IMR-90 (cell line): ENCODE results near the gene TYRO3. TPM values are rescaled to one million over a fixed set of nuclear protein-coding genes. Genes with fewer than 3 reads are reported as not detected.

Source experiments
- ATAC-seq: fragments of 200-7000 bp; cut with Tn5 transposase; 2 replicates; pipeline ENCODE4 v1.9.1; 2020; ENCODE audit warnings: low read depth, mild to moderate bottlenecking, moderate library complexity
- BruUV-seq: library from RNA; stranded (reverse); fragments of 400-500 nt; replicated peaks from 2 replicates; lab custom pipeline; 2021; lab: Mats Ljungman, UMichigan
- CTCF ChIA-PET: fragments of 300-600 bp; formaldehyde crosslinking; extraction: SDS; loops from one replicate; lab custom pipeline; 2021; ENCODE audit warnings: antibody characterized with exemption; lab: Yijun Ruan, JAX
- POLR2A ChIA-PET: fragments of 300-600 bp; sonication (Branson Sonifier 250); formaldehyde crosslinking; loops from one replicate; lab custom pipeline; 2022; ENCODE audit warnings: antibody characterized with exemption; ENCODE audit not compliant: unreplicated experiment; lab: Charles Lee
- DNase-seq: peaks from one replicate; pipeline ENCODE4 v3.0.0; 2013
- H2AFZ ChIP-seq: replicated peaks from 2 replicates; pipeline ENCODE3; 2013; ENCODE audit warnings: low read length, mild to moderate bottlenecking; ENCODE audit not compliant: poor library complexity
- H2AK5ac ChIP-seq: 2 replicates; pipeline ENCODE4 v1.6.1; 2013; ENCODE audit warnings: low read depth, low read length, inconsistent platforms
- H2AK9ac ChIP-seq: replicated peaks from 2 replicates; pipeline ENCODE3; 2013; ENCODE audit warnings: mild to moderate bottlenecking, low read depth, low read length, moderate library complexity; ENCODE audit not compliant: poor library complexity
- H2BK120ac ChIP-seq: 2 replicates; pipeline ENCODE4 v1.6.1; 2013; ENCODE audit warnings: low read depth, low read length, inconsistent platforms
- H2BK15ac ChIP-seq: 3 replicates; pipeline ENCODE4 v1.6.1; 2013; ENCODE audit warnings: low read depth, low read length, inconsistent platforms
- H2BK20ac ChIP-seq: 2 replicates; pipeline ENCODE4 v1.6.1; 2013; ENCODE audit warnings: low read depth, mild to moderate bottlenecking, inconsistent platforms, low read length, moderate library complexity
- H2BK5ac ChIP-seq: 2 replicates; pipeline ENCODE4 v1.6.1; 2013; ENCODE audit warnings: mild to moderate bottlenecking, low read depth, low read length, inconsistent platforms; ENCODE audit not compliant: poor library complexity, severe bottlenecking
- H3K14ac ChIP-seq: replicated peaks from 2 replicates; pipeline ENCODE4 v1.6.1; 2013; ENCODE audit warnings: low read depth, low read length, inconsistent platforms
- H3K18ac ChIP-seq: 2 replicates; pipeline ENCODE4 v1.6.1; 2013; ENCODE audit warnings: low read depth, low read length, control low read depth
- H3K23ac ChIP-seq: 2 replicates; pipeline ENCODE4 v1.6.1; 2013; ENCODE audit warnings: low read depth, low read length, inconsistent platforms
- H3K27ac ChIP-seq: 2 replicates; pipeline ENCODE4 v1.5.1; 2013; ENCODE audit warnings: mild to moderate bottlenecking, control low read depth, low read length; ENCODE audit not compliant: insufficient read depth
- H3K27me3 ChIP-seq: 2 replicates; pipeline ENCODE4 v1.6.1; 2013; ENCODE audit warnings: low read length; ENCODE audit not compliant: control insufficient read depth, insufficient read depth
- H3K36me3 ChIP-seq: 2 replicates; pipeline ENCODE4 v1.6.1; 2013; ENCODE audit warnings: low read length, mixed read lengths; ENCODE audit not compliant: control insufficient read depth, insufficient read depth
- H3K4ac ChIP-seq: 2 replicates; pipeline ENCODE4 v1.6.1; 2013; ENCODE audit warnings: low read depth, low read length, inconsistent platforms
- H3K4me1 ChIP-seq: 2 replicates; pipeline ENCODE4 v1.6.1; 2013; ENCODE audit warnings: low read length, mixed read lengths; ENCODE audit not compliant: control insufficient read depth, insufficient read depth
- H3K4me2 ChIP-seq: 2 replicates; pipeline ENCODE4 v1.6.1; 2013; ENCODE audit warnings: low read depth, mild to moderate bottlenecking, control low read depth, low read length, moderate library complexity
- H3K4me3 ChIP-seq: 2 replicates; pipeline ENCODE4 v1.5.1; 2013; ENCODE audit warnings: low read depth, mild to moderate bottlenecking, control low read depth, low read length, moderate library complexity; ENCODE audit not compliant: insufficient read depth
- H3K56ac ChIP-seq: 2 replicates; pipeline ENCODE4 v1.6.1; 2013; ENCODE audit warnings: low read length, inconsistent platforms; ENCODE audit not compliant: insufficient read depth; ENCODE audit errors: extremely low read depth
- H3K79me1 ChIP-seq, 2 experiments: 2 replicates each; pipeline ENCODE4 v1.6.1; 2013; ENCODE audit warnings: low read length in 2 of 2, inconsistent platforms in 1 of 2, low read depth in 1 of 2
- H3K9ac ChIP-seq: 2 replicates; pipeline ENCODE4 v1.6.1; 2013; ENCODE audit warnings: low read depth, low read length, control low read depth
- H3K9me1 ChIP-seq: 2 replicates; pipeline ENCODE4 v1.6.1; 2013; ENCODE audit warnings: low read length, inconsistent platforms; ENCODE audit not compliant: insufficient read depth
- H3K9me3 ChIP-seq: 2 replicates; pipeline ENCODE4 v1.6.1; 2013; ENCODE audit warnings: low read length; ENCODE audit not compliant: control insufficient read depth, insufficient read depth
- H4K20me1 ChIP-seq: 2 replicates; pipeline ENCODE4 v1.6.1; 2013; ENCODE audit warnings: low read length, inconsistent platforms; ENCODE audit not compliant: insufficient read depth
- H4K5ac ChIP-seq: 2 replicates; pipeline ENCODE4 v1.6.1; 2013; ENCODE audit warnings: mild to moderate bottlenecking, low read depth, low read length, control low read depth
- H4K8ac ChIP-seq, 2 experiments: 2 replicates each; pipeline ENCODE4 v1.6.1; 2013; ENCODE audit warnings: low read depth in 2 of 2, low read length in 2 of 2, control low read depth in 1 of 2, inconsistent platforms in 1 of 2
- H4K91ac ChIP-seq: 2 replicates; pipeline ENCODE4 v1.6.1; 2013; ENCODE audit warnings: low read depth, low read length, inconsistent platforms; ENCODE audit not compliant: insufficient read depth
- BHLHE40 ChIP-seq: fragments of 150-350 bp; IDR thresholded peaks from 2 replicates; pipeline ENCODE4 v1.6.1; 2016; ENCODE audit warnings: mild to moderate bottlenecking, low read depth, low read length
- CEBPB ChIP-seq: IDR thresholded peaks from 2 replicates; pipeline ENCODE4 v1.6.1; 2012; ENCODE audit warnings: low read depth, low read length, improper control_type of control experiment
- CHD1 ChIP-seq: IDR thresholded peaks from 2 replicates; pipeline ENCODE4 v1.6.1; 2012; ENCODE audit warnings: low read depth, low read length, improper control_type of control experiment
- FOS ChIP-seq: fragments of 150-350 bp; IDR thresholded peaks from 2 replicates; pipeline ENCODE4 v1.6.1; 2016; ENCODE audit warnings: low read depth, low read length
- MAFK ChIP-seq: IDR thresholded peaks from 2 replicates; pipeline ENCODE4 v1.6.1; 2012; ENCODE audit warnings: low read depth, low read length, improper control_type of control experiment
- MAZ ChIP-seq: IDR thresholded peaks from 2 replicates; pipeline ENCODE4 v1.6.1; 2012; ENCODE audit warnings: low read depth, mild to moderate bottlenecking, low read length, improper control_type of control experiment, moderate library complexity, borderline replicate concordance
- MXI1 ChIP-seq: IDR thresholded peaks from 2 replicates; pipeline ENCODE4 v1.6.1; 2012; ENCODE audit warnings: low read depth, mild to moderate bottlenecking, low read length, moderate library complexity, borderline replicate concordance
- NFE2L2 ChIP-seq: fragments of 150-350 bp; IDR thresholded peaks from 2 replicates; pipeline ENCODE4 v1.6.1; 2016; ENCODE audit warnings: low read depth, mild to moderate bottlenecking, low read length
- POLR2A ChIP-seq: IDR thresholded peaks from 2 replicates; pipeline ENCODE4 v1.6.1; 2012; ENCODE audit warnings: mild to moderate bottlenecking, low read depth, low read length
- RAD21 ChIP-seq: IDR thresholded peaks from 2 replicates; pipeline ENCODE4 v1.6.1; 2012; ENCODE audit warnings: low read length, improper control_type of control experiment
- RCOR1 ChIP-seq: IDR thresholded peaks from 2 replicates; pipeline ENCODE4 v1.6.1; 2012; ENCODE audit warnings: mild to moderate bottlenecking, low read length, improper control_type of control experiment; ENCODE audit not compliant: insufficient replicate concordance
- RFX5 ChIP-seq: IDR thresholded peaks from 2 replicates; pipeline ENCODE4 v1.8.0; 2012; ENCODE audit warnings: low read depth, mild to moderate bottlenecking, low read length, moderate library complexity
- SMC3 ChIP-seq: fragments of 150-350 bp; IDR thresholded peaks from 2 replicates; pipeline ENCODE4 v1.6.1; 2016; ENCODE audit warnings: low read depth, mild to moderate bottlenecking, antibody characterized with exemption, low read length, moderate library complexity
- WGBS, 2 experiments: methylation state at CpG; one replicate each; pipeline versions ENCODE4 v1.1.5 to v1.1.7; 2013; ENCODE audit warnings: missing lambda C conversion rate in 2 of 2; ENCODE audit not compliant: insufficient read length in 1 of 2; ENCODE audit errors: extremely low coverage in 2 of 2; 5-methylcytosine and 5-hydroxymethylcytosine counted together
- dilution Hi-C: fragments of 300-500 bp; cut with HindIII; formaldehyde crosslinking; loops from one replicate; pipeline ENCODE4 v1.14.3; 2018; ENCODE audit warnings: low sequenced_read_pairs; ENCODE audit not compliant: unreplicated experiment
- in situ Hi-C: fragments of 300-500 bp; cut with MboI; formaldehyde crosslinking; loops from 3 replicates; pipeline ENCODE4 v1.14.3; 2019; ENCODE audit warnings: low sequenced_read_pairs, inconsistent platforms, mixed read lengths
- intact Hi-C: fragments of 100-400 bp; cut with micrococcal nuclease; formaldehyde crosslinking; loops from 2 replicates; pipeline ENCODE4 v1.10.0; 2022
- polyA plus RNA-seq, 3 experiments: library from polyadenylated mRNA; depleted of rRNA; stranded (reverse); fragments of >200 nt; gene quantifications; 2 replicates each; pipeline ENCODE4 v1.2.3, GENCODE V29; 2012; ENCODE audit warnings: low replicate concordance in 1 of 3
- total RNA-seq: library from RNA; depleted of rRNA; stranded (reverse); fragments of >200 nt; gene quantifications from 2 replicates; pipeline ENCODE4 v1.2.3, GENCODE V29; 2012
- TF ChIP-seq, protein P1 (sequence below): fragments of 150-350 bp; IDR thresholded peaks from 2 replicates; pipeline ENCODE4 v1.6.1; 2016; ENCODE audit warnings: low read depth, mild to moderate bottlenecking, low read length, moderate library complexity, borderline replicate concordance
- TF ChIP-seq, protein P2 (sequence below): fragments of 150-350 bp; IDR thresholded peaks from 2 replicates; pipeline ENCODE4 v1.6.1; 2017; ENCODE audit warnings: mild to moderate bottlenecking, antibody characterized with exemption, low read length, low read depth
- TF ChIP-seq, protein P3 (sequence below): conservative IDR thresholded peaks from 2 replicates; pipeline ENCODE4 v1.5.1; 2012; ENCODE audit warnings: mild to moderate bottlenecking, low read depth, low read length, improper control_type of control experiment

TYRO3 gene
- total and polyA plus RNA-seq, 2 of the 4 experiments (the other 2 are of a cell fraction), result 11.5 to 18.4 TPM

DNA sequence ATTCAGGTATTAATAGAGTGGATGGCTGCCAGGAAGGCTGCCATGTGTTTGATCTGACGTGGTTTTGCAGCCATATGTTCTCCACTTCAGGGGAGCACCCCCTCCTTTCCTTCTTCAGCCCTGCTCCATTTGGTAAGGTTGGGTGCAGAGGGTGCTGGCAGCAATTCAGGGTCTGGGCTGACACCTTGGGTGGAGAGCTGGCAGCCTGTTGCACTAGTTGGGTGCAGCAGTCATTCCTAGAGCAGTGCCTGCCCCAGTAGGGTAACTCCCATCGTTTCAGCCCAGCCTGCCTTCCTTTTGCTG, 1.5 kb downstream of the TYRO3 start:
- H4K8ac ChIP-seq, result no peak overlapping the region
- H4K91ac ChIP-seq, result no peak overlapping the region
- H3K9me1 ChIP-seq, result peaks cover 16% of the 10 kb centered on the region; the same call in 1 of the 2 replicates
- H4K5ac ChIP-seq, result no peak overlapping the region
- H3K36me3 ChIP-seq, result no peaks in the 10 kb centered on the region; the same call in 1 of the 2 replicates
- ATAC-seq (no peak), DNase-seq (no peak)
- H3K56ac ChIP-seq, result no peak overlapping the region
- H3K27ac ChIP-seq, result no peak overlapping the region
- H4K20me1 ChIP-seq, result peaks cover 13% of the 10 kb centered on the region; the same call in 1 of the 2 replicates
- no peak overlapping the region for H3K18ac ChIP-seq
- no peak overlapping the region; the same call in 1 of the 2 replicates for H3K4me2 ChIP-seq
- H3K9ac ChIP-seq, result no peak overlapping the region
- dilution Hi-C loops, result no loop called here
- TF ChIP-seq, protein P1, sequence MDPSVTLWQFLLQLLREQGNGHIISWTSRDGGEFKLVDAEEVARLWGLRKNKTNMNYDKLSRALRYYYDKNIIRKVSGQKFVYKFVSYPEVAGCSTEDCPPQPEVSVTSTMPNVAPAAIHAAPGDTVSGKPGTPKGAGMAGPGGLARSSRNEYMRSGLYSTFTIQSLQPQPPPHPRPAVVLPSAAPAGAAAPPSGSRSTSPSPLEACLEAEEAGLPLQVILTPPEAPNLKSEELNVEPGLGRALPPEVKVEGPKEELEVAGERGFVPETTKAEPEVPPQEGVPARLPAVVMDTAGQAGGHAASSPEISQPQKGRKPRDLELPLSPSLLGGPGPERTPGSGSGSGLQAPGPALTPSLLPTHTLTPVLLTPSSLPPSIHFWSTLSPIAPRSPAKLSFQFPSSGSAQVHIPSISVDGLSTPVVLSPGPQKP, result no peak
- no peak for TF ChIP-seq SMC3
- TF ChIP-seq, protein P2, sequence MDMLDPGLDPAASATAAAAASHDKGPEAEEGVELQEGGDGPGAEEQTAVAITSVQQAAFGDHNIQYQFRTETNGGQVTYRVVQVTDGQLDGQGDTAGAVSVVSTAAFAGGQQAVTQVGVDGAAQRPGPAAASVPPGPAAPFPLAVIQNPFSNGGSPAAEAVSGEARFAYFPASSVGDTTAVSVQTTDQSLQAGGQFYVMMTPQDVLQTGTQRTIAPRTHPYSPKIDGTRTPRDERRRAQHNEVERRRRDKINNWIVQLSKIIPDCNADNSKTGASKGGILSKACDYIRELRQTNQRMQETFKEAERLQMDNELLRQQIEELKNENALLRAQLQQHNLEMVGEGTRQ, result no peak
- no peak for TF ChIP-seq MAZ
- no peak for TF ChIP-seq POLR2A
- TF ChIP-seq RAD21, result no peak
- TF ChIP-seq CHD1, result no peak
- TF ChIP-seq RCOR1, result no peak
- TF ChIP-seq, protein P3, sequence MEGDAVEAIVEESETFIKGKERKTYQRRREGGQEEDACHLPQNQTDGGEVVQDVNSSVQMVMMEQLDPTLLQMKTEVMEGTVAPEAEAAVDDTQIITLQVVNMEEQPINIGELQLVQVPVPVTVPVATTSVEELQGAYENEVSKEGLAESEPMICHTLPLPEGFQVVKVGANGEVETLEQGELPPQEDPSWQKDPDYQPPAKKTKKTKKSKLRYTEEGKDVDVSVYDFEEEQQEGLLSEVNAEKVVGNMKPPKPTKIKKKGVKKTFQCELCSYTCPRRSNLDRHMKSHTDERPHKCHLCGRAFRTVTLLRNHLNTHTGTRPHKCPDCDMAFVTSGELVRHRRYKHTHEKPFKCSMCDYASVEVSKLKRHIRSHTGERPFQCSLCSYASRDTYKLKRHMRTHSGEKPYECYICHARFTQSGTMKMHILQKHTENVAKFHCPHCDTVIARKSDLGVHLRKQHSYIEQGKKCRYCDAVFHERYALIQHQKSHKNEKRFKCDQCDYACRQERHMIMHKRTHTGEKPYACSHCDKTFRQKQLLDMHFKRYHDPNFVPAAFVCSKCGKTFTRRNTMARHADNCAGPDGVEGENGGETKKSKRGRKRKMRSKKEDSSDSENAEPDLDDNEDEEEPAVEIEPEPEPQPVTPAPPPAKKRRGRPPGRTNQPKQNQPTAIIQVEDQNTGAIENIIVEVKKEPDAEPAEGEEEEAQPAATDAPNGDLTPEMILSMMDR, result no peak
- no peak for TF ChIP-seq MAFK
- no peak for TF ChIP-seq MXI1
- TF ChIP-seq NFE2L2, result no peak
- no peak for TF ChIP-seq CEBPB
- TF ChIP-seq FOS, result no peak
- TF ChIP-seq RFX5, result no peak
- TF ChIP-seq BHLHE40, result no peak
- peaks cover 8 to 22% of the 10 kb centered on the region in 2 experiments for H3K79me1 ChIP-seq
- H3K4ac ChIP-seq, result peak overlapping the region; percentile 86; the same call in 1 of the 2 replicates
- no peaks in the 10 kb centered on the region for H3K9me3 ChIP-seq
- H3K4me1 ChIP-seq, result peaks cover 31% of the 10 kb centered on the region
- no peak overlapping the region; the same call in 1 of the 2 replicates for H3K23ac ChIP-seq
- no peak overlapping the region for H2AK9ac ChIP-seq
- intact Hi-C loops, result no loop called here
- no peak overlapping the region for H2BK5ac ChIP-seq
- 0 out of 2 replicates have a peak overlapping the region, but pooled peaks have one; percentile 39 for H2AK5ac ChIP-seq
- no peaks in the 10 kb centered on the region for H3K27me3 ChIP-seq
- CTCF ChIA-PET, result no interaction called here
- no peak overlapping the region for H2BK120ac ChIP-seq
- no peak overlapping the region for H2BK15ac ChIP-seq
- no peak overlapping the region for H3K14ac ChIP-seq
- WGBS, 2 experiments, result no CpG with 5 or more reads among the region's 2 CpGs
- BruUV-seq, result no TSS peak
- H2AFZ ChIP-seq, result no peak overlapping the region
- in situ Hi-C loops, result no loop called here
- POLR2A ChIA-PET, result no interaction called here
- H2BK20ac ChIP-seq, result no peak overlapping the region
- no peak overlapping the region for H3K4me3 ChIP-seq
